H9 (cell line): Measurements from ENCODE around the gene RUNDC3A. TPM values are rescaled to one million over a fixed set of nuclear protein-coding genes. Genes with fewer than 3 reads are reported as not detected.
"Not testable (repeated sequence)": the region's sequence is repeated elsewhere in the genome, so short reads cannot be mapped to it uniquely, and the experiment has no call there.

Experiments used
- DNase-seq: peaks from one replicate; pipeline ENCODE4 v3.0.0-alpha.2; 2017
- H2AFZ ChIP-seq: one replicate; pipeline ENCODE4 v1.6.1; 2013; ENCODE audit warnings: mild to moderate bottlenecking, low read length, control low read depth, moderate library complexity
- H2AK5ac ChIP-seq: 2 replicates; pipeline ENCODE4 v1.6.1; 2013; ENCODE audit warnings: low read length, control low read depth, mixed read lengths; ENCODE audit not compliant: insufficient read length
- H2BK120ac ChIP-seq: one replicate; pipeline ENCODE4 v1.6.1; 2013; ENCODE audit warnings: low read depth, mild to moderate bottlenecking, low read length, control low read depth, inconsistent platforms; ENCODE audit not compliant: poor library complexity, severe bottlenecking
- H2BK12ac ChIP-seq: 2 replicates; pipeline ENCODE4 v1.6.1; 2013; ENCODE audit warnings: low read length, control low read depth, mixed read lengths, low read depth; ENCODE audit not compliant: insufficient read length
- H2BK15ac ChIP-seq: 2 replicates; pipeline ENCODE4 v1.6.1; 2013; ENCODE audit warnings: low read depth, low read length, control low read depth
- H2BK20ac ChIP-seq: one replicate; pipeline ENCODE4 v1.6.1; 2013; ENCODE audit warnings: low read depth, mild to moderate bottlenecking, low read length, control low read depth, inconsistent platforms; ENCODE audit not compliant: poor library complexity, severe bottlenecking
- H2BK5ac ChIP-seq: 2 replicates; pipeline ENCODE4 v1.6.1; 2013; ENCODE audit warnings: low read length, control low read depth, mixed read lengths; ENCODE audit not compliant: insufficient read length
- H3K14ac ChIP-seq: 2 replicates; pipeline ENCODE4 v1.6.1; 2013; ENCODE audit warnings: low read length, control low read depth; ENCODE audit not compliant: insufficient read depth
- H3K18ac ChIP-seq: 2 replicates; pipeline ENCODE4 v1.6.1; 2013; ENCODE audit warnings: low read depth, mild to moderate bottlenecking, mixed read lengths, low read length, control low read depth; ENCODE audit not compliant: insufficient read length
- H3K23ac ChIP-seq: 2 replicates; pipeline ENCODE4 v1.6.1; 2013; ENCODE audit warnings: low read length, control low read depth, mixed read lengths, low read depth; ENCODE audit not compliant: insufficient read length
- H3K23me2 ChIP-seq: 2 replicates; pipeline ENCODE4 v1.6.1; 2013; ENCODE audit warnings: low read depth, mild to moderate bottlenecking, mixed read lengths, low read length, control low read depth; ENCODE audit not compliant: insufficient read length, poor library complexity, severe bottlenecking
- H3K27ac ChIP-seq: 2 replicates; pipeline ENCODE4 v1.5.1; 2013; ENCODE audit warnings: low read length, control low read depth, mixed read lengths, low read depth; ENCODE audit not compliant: insufficient read length
- H3K27me3 ChIP-seq: 2 replicates; pipeline ENCODE4 v1.6.1; 2013; ENCODE audit warnings: low read length, control low read depth, inconsistent platforms; ENCODE audit not compliant: insufficient read depth
- H3K4ac ChIP-seq: 2 replicates; pipeline ENCODE4 v1.6.1; 2013; ENCODE audit warnings: low read depth, mild to moderate bottlenecking, control low read depth, inconsistent platforms, low read length, moderate library complexity
- H3K4me1 ChIP-seq: 2 replicates; pipeline ENCODE4 v1.6.1; 2013; ENCODE audit warnings: low read length, control low read depth, inconsistent platforms; ENCODE audit not compliant: insufficient read depth
- H3K4me2 ChIP-seq: 2 replicates; pipeline ENCODE4 v1.6.1; 2013; ENCODE audit warnings: low read length, control low read depth, mixed read lengths; ENCODE audit not compliant: insufficient read length, insufficient read depth
- H3K56ac ChIP-seq: 2 replicates; pipeline ENCODE4 v1.6.1; 2013; ENCODE audit warnings: low read depth, mild to moderate bottlenecking, mixed read lengths, low read length, control low read depth; ENCODE audit not compliant: insufficient read length
- H3K79me1 ChIP-seq: 2 replicates; pipeline ENCODE4 v1.6.1; 2013; ENCODE audit warnings: low read depth, mild to moderate bottlenecking, moderate library complexity, low read length, control low read depth, inconsistent platforms; ENCODE audit not compliant: insufficient read depth, poor library complexity, severe bottlenecking
- H3K79me2 ChIP-seq: 2 replicates; pipeline ENCODE4 v1.6.1; 2013; ENCODE audit warnings: low read length, control low read depth, inconsistent platforms; ENCODE audit not compliant: insufficient read depth
- H3K9ac ChIP-seq: 2 replicates; pipeline ENCODE4 v1.6.1; 2013; ENCODE audit warnings: low read length, control low read depth, mixed read lengths; ENCODE audit not compliant: insufficient read length; ENCODE audit errors: extremely low read depth
- H3K9me3 ChIP-seq: one replicate; pipeline ENCODE4 v1.6.1; 2013; ENCODE audit warnings: low read depth, low read length, inconsistent platforms; ENCODE audit not compliant: control insufficient read depth
- H3T11ph ChIP-seq: one replicate; pipeline ENCODE4 v1.6.1; 2013; ENCODE audit warnings: mild to moderate bottlenecking, low read length, control low read depth, inconsistent platforms
- H4K20me1 ChIP-seq: one replicate; pipeline ENCODE4 v1.6.1; 2013; ENCODE audit not compliant: control insufficient read depth, insufficient read length, insufficient read depth
- H4K5ac ChIP-seq: 2 replicates; pipeline ENCODE4 v1.6.1; 2013; ENCODE audit warnings: low read depth, mild to moderate bottlenecking, mixed read lengths, low read length, control low read depth; ENCODE audit not compliant: insufficient read length
- H4K8ac ChIP-seq: replicated peaks from 2 replicates; pipeline ENCODE4 v1.6.1; 2013; ENCODE audit warnings: low read length, control low read depth, mixed read lengths, low read depth; ENCODE audit not compliant: insufficient read length
- H4K91ac ChIP-seq: 2 replicates; pipeline ENCODE4 v1.6.1; 2013; ENCODE audit warnings: low read depth, mild to moderate bottlenecking, moderate library complexity, mixed read lengths, low read length, control low read depth; ENCODE audit not compliant: insufficient read length
- H3K27ac Mint-ChIP-seq, 3 experiments: 2 replicates in 2 of 3; 3 replicates in 1 of 3; pipeline ENCODE4 v1.8.0; 2020 to 2021; ENCODE audit warnings: mixed read lengths in 3 of 3, mild to moderate bottlenecking in 1 of 3, moderate library complexity in 1 of 3
- H3K27me3 Mint-ChIP-seq: 2 replicates; pipeline ENCODE4 v1.8.0; 2021; ENCODE audit warnings: low read depth, mild to moderate bottlenecking, moderate library complexity, mixed read lengths
- H3K36me3 Mint-ChIP-seq, 3 experiments: 2 replicates in 2 of 3; 3 replicates in 1 of 3; pipeline ENCODE4 v1.8.0; 2020 to 2021; ENCODE audit warnings: low read depth in 3 of 3, mixed read lengths in 3 of 3; ENCODE audit not compliant: insufficient read depth in 1 of 3
- H3K4me1 Mint-ChIP-seq, 2 experiments: 2 replicates each; pipeline ENCODE4 v1.8.0; 2020; ENCODE audit warnings: mixed read lengths in 2 of 2
- H3K4me3 Mint-ChIP-seq, 2 experiments: 2 replicates in 1 of 2; 3 replicates in 1 of 2; pipeline ENCODE4 v1.8.0; 2020 to 2021; ENCODE audit warnings: mild to moderate bottlenecking in 2 of 2, mixed read lengths in 2 of 2, moderate library complexity in 1 of 2
- H3K9me3 Mint-ChIP-seq, 2 experiments: 2 replicates in 1 of 2; 3 replicates in 1 of 2; pipeline ENCODE4 v1.8.0; 2020; ENCODE audit warnings: mild to moderate bottlenecking in 2 of 2, mixed read lengths in 2 of 2, moderate library complexity in 1 of 2
- WGBS: extraction: QIAGEN DNeasy Blood & Tissue Kit; methylation state at CpG from one replicate; pipeline ENCODE4 v1.1.7; 2013; ENCODE audit warnings: missing lambda C conversion rate, low lambda C conversion rate, mixed read lengths; ENCODE audit not compliant: insufficient read length; ENCODE audit errors: extremely low coverage; 5-methylcytosine and 5-hydroxymethylcytosine counted together
- total RNA-seq: library from RNA; stranded (reverse); gene quantifications from 2 replicates; pipeline ENCODE4 v1.2.1, GENCODE V29; 2021
- TF ChIP-seq, protein P1 (sequence below): fragments of 200-600 bp; sonication (generic); conservative IDR thresholded peaks from 3 replicates; pipeline ENCODE4 v1.8.0; 2021; ENCODE audit warnings: antibody characterized with exemption, mild to moderate bottlenecking

The RUNDC3A gene
- total RNA-seq, 1 experiment from 2014 or later, result 3.8 TPM

DNA sequence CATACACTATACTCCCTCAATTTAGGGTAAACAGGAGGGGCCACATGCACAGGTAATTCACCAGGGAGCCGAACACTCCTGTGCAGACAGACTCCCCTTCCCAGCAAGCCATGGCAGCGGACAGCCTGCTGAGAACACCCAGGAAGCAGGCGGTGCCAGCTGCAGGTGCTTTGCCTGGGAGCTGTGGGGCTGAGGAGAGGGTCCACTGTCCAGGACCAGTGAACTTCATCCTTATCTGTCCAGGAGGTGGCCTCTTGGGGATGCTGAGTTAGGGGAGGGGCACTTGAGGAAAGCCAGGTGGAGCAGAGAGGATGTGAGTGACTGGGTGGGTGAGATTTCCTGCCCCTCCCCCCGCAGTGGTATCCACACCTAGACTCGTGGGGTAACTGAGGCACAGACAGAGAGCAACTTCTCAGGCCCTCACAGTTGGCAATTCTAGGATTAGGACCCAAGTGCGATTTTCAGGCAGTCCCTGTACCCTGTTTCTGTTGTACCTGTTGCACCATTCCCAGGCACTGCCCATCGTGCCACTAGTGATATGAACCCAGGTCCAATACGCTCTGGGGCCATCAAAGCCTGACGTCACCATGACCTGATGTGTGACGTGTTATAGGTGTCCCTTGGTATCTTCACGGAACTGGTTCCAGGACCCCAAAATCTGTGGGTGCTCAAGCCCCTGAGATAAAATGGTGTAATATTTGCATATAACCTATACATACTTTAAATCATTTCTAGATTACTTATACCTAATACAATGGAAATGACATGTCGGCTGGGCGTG is 37.9 kb downstream of the RUNDC3A start:
- no peak overlapping the region for H3K14ac ChIP-seq
- no peaks in the 10 kb centered on the region for H4K20me1 ChIP-seq
- H3K79me1 ChIP-seq, result no peaks in the 10 kb centered on the region
- H3K4me2 ChIP-seq, result peak overlapping the region; percentile 89
- Mint-ChIP-seq H3K36me3 (peaks cover 0 to 4% (median 3%) of the 10 kb centered on the region in 3 experiments; a peak in 4 of 7 replicates), H3K27me3 (peaks cover 23% of the 10 kb centered on the region), H3K9me3 (no peaks in the 10 kb centered on the region), H3K4me1 (peaks cover 8% of the 10 kb centered on the region in 2 experiments), H3K4me3 (peak overlapping the region; percentile 82 to 94), H3K27ac (no peak overlapping the region; a peak in 1 of 7 replicates)
- H3K9ac ChIP-seq, result no peak overlapping the region
- H2BK5ac ChIP-seq, result no peak overlapping the region
- no peak overlapping the region for H3K23ac ChIP-seq
- H2BK12ac ChIP-seq, result no peak overlapping the region
- H3K4ac ChIP-seq, result no peak overlapping the region
- peaks cover 5% of the 10 kb centered on the region for H3K23me2 ChIP-seq
- no peak overlapping the region for H2BK120ac ChIP-seq
- H2AFZ ChIP-seq, result no peak overlapping the region
- no peaks in the 10 kb centered on the region for H3K27me3 ChIP-seq
- no peak overlapping the region for H2AK5ac ChIP-seq
- H4K5ac ChIP-seq, result no peak overlapping the region
- no peaks in the 10 kb centered on the region for H3K9me3 ChIP-seq
- no peak overlapping the region for H2BK15ac ChIP-seq
- H3T11ph ChIP-seq, result no peak overlapping the region
- no peaks in the 10 kb centered on the region for H3K79me2 ChIP-seq
- no peak overlapping the region for H3K27ac ChIP-seq
- no peak overlapping the region for H3K56ac ChIP-seq
- H3K18ac ChIP-seq, result no peak overlapping the region
- H3K4me1 ChIP-seq, result no peaks in the 10 kb centered on the region
- WGBS, result no CpG with 5 or more reads among the region's 13 CpGs
- no peak overlapping the region for H4K8ac ChIP-seq
- H4K91ac ChIP-seq, result no peak overlapping the region
- TF ChIP-seq, protein P1, sequence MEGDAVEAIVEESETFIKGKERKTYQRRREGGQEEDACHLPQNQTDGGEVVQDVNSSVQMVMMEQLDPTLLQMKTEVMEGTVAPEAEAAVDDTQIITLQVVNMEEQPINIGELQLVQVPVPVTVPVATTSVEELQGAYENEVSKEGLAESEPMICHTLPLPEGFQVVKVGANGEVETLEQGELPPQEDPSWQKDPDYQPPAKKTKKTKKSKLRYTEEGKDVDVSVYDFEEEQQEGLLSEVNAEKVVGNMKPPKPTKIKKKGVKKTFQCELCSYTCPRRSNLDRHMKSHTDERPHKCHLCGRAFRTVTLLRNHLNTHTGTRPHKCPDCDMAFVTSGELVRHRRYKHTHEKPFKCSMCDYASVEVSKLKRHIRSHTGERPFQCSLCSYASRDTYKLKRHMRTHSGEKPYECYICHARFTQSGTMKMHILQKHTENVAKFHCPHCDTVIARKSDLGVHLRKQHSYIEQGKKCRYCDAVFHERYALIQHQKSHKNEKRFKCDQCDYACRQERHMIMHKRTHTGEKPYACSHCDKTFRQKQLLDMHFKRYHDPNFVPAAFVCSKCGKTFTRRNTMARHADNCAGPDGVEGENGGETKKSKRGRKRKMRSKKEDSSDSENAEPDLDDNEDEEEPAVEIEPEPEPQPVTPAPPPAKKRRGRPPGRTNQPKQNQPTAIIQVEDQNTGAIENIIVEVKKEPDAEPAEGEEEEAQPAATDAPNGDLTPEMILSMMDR, result no peak
- no peak overlapping the region for H2BK20ac ChIP-seq
- peak; percentile 31 for DNase-seq

DNA sequence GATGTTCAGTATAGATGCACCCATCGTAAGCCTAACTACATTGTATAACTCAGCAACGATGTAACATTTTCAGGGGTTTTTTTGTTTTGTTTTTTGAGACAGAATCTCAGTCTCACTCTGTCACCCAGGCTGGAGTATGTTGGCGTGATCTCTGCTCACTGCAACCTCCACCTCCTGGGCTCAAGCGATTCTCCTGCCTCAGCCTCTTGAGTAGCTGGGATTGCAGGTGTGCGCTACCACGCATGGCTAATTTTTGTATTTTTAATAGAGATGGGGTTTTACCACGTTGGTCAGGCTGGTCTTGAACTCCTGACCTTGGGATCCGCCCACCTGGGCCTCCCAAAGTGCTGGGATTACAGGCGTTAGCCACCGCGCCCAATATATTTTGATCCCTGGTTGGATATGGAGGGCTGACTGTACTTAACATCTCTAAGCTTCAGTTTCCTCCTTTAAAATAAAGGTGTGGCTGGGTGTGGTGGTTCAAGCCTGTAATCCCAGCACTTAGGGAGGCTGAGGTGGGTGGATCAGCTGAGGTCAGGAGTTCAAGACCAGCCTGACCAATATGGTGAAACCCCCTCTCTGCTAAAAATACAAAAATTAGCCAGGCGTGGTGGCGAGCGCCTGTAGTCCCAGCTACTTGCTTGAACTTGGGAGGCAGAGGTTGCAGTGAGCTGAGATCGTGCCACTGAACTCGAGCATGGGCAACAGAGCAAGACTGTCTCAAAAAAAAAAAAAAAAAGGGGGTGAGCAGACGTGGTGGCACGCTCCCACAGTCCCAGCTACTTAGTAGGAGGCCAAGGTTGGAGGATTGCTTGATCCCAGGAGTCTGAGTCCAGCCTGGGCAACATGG is 39.0 kb downstream of the RUNDC3A start:
- not testable (repeated sequence) for H3K9me3 ChIP-seq, H2AK5ac ChIP-seq, H3K4ac ChIP-seq, H3K18ac ChIP-seq, H3K23me2 ChIP-seq, DNase-seq, H4K91ac ChIP-seq, H3K4me2 ChIP-seq, H2AFZ ChIP-seq, H4K5ac ChIP-seq, H3K56ac ChIP-seq, H3K4me1 Mint-ChIP-seq, H3K4me3 Mint-ChIP-seq, H3K27ac Mint-ChIP-seq, H3K9me3 Mint-ChIP-seq, H4K20me1 ChIP-seq, H3T11ph ChIP-seq, H2BK120ac ChIP-seq, H3K27me3 ChIP-seq, H3K79me1 ChIP-seq, H3K14ac ChIP-seq, H2BK15ac ChIP-seq, H3K27ac ChIP-seq, H3K23ac ChIP-seq, H3K9ac ChIP-seq, H2BK20ac ChIP-seq, H2BK12ac ChIP-seq, H2BK5ac ChIP-seq, H3K79me2 ChIP-seq, H4K8ac ChIP-seq, H3K4me1 ChIP-seq
- Mint-ChIP-seq H3K36me3 (peaks cover 0 to 13% (median 4%) of the 10 kb centered on the region in 3 experiments; a peak in 6 of 7 replicates), H3K27me3 (peaks cover 18% of the 10 kb centered on the region)
- no CpG with 5 or more reads among the region's 18 CpGs for WGBS
